ENCODE data around the gene RASGEF1C.
"Not testable (repeated sequence)": the region's sequence is repeated elsewhere in the genome, so short reads cannot be mapped to it uniquely, and the experiment has no call there.

DNA sequence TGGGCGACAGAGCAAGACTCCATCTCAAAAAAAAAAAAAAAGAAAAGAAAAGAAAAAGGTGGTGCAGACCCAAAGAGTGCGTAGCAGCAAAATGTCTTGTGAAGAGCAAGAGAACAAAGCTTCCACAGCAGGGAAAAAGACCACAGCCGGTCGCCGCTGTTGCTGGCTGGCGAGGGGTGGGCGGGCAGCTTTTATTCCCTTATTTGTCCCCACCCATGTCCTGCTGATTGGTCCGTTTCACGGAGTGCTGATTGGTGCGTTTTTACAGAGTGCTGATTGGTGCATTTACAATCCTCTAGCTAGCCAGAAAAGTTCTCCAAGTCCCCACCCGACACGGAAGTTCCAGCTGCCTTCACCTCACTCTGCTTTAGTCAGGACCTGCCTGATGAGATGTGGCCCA is 1.1 kb upstream of the RASGEF1C start:
- TF ChIP-seq, protein P1, sequence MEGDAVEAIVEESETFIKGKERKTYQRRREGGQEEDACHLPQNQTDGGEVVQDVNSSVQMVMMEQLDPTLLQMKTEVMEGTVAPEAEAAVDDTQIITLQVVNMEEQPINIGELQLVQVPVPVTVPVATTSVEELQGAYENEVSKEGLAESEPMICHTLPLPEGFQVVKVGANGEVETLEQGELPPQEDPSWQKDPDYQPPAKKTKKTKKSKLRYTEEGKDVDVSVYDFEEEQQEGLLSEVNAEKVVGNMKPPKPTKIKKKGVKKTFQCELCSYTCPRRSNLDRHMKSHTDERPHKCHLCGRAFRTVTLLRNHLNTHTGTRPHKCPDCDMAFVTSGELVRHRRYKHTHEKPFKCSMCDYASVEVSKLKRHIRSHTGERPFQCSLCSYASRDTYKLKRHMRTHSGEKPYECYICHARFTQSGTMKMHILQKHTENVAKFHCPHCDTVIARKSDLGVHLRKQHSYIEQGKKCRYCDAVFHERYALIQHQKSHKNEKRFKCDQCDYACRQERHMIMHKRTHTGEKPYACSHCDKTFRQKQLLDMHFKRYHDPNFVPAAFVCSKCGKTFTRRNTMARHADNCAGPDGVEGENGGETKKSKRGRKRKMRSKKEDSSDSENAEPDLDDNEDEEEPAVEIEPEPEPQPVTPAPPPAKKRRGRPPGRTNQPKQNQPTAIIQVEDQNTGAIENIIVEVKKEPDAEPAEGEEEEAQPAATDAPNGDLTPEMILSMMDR (IDR thresholded peaks at IDR 0.05): not testable (repeated sequence)
- TF ChIP-seq POLR2A (IDR thresholded peaks at IDR 0.05): not testable (repeated sequence)
